ENCODE measurements around the gene TUBGCP2. TPM values are rescaled to one million over a fixed set of nuclear protein-coding genes. Genes with fewer than 3 reads are reported as not detected.
A peak's percentile ranks its signal among the peaks of the same experiment; 100 is the strongest.

The TUBGCP2 gene
- polyA plus RNA-seq, 3 donors, result 25.9 to 78.6 (median 39.3) TPM

GRCh38 chr10:133347710-133348517 is 39.2 kb upstream of the TUBGCP2 start:
- peak overlapping the region in 1 of 7 donors; percentile 41 for H3K27ac Mint-ChIP-seq
- Histone ChIP-seq H2AFZ (ENCODE audit: insufficient read depth, low read depth, low read length, poor library complexity, severe bottlenecking) (no peak overlapping the region), H3K36me3 (replicated peaks in 1 of 2; ENCODE audit: control insufficient read depth in 1 of 2, insufficient read depth in 2 of 2, low read length in 2 of 2) (no peaks in the 10 kb centered on the region), H3K9ac (ENCODE audit: insufficient read depth, low read length, poor library complexity, severe bottlenecking) (no peak overlapping the region), H4K20me1 (ENCODE audit: insufficient read depth, low read length) (no peaks in the 10 kb centered on the region), H3K4me3 (replicated peaks in 1 of 3; ENCODE audit: low read depth in 2 of 3, low read length in 3 of 3) (no peak overlapping the region), H3K79me2 (ENCODE audit: insufficient read depth, low read length) (no peaks in the 10 kb centered on the region), H3K4me1 (ENCODE audit: control insufficient read depth in 1 of 2, insufficient read depth in 2 of 2, low read length in 2 of 2) (no peaks in the 10 kb centered on the region), H3K27ac (ENCODE audit: low read depth in 1 of 2, low read length in 2 of 2) (no peak overlapping the region), H3K9me3 (replicated peaks in 1 of 2; ENCODE audit: control insufficient read depth in 1 of 2, insufficient read depth in 1 of 2, low read length in 2 of 2) (peaks cover 0 to 3% of the 10 kb centered on the region in 2 donors), H3K27me3 (ENCODE audit: control insufficient read depth in 2 of 2, insufficient read depth in 2 of 2, low read length in 2 of 2) (peaks cover 0 to 14% of the 10 kb centered on the region in 2 donors), H3K4me2 (replicated peaks; ENCODE audit: extremely low read depth, low read length, poor library complexity, severe bottlenecking) (no peak overlapping the region)
- H3K36me3 Mint-ChIP-seq, result no peaks in the 10 kb centered on the region
- TF ChIP-seq, protein P1, sequence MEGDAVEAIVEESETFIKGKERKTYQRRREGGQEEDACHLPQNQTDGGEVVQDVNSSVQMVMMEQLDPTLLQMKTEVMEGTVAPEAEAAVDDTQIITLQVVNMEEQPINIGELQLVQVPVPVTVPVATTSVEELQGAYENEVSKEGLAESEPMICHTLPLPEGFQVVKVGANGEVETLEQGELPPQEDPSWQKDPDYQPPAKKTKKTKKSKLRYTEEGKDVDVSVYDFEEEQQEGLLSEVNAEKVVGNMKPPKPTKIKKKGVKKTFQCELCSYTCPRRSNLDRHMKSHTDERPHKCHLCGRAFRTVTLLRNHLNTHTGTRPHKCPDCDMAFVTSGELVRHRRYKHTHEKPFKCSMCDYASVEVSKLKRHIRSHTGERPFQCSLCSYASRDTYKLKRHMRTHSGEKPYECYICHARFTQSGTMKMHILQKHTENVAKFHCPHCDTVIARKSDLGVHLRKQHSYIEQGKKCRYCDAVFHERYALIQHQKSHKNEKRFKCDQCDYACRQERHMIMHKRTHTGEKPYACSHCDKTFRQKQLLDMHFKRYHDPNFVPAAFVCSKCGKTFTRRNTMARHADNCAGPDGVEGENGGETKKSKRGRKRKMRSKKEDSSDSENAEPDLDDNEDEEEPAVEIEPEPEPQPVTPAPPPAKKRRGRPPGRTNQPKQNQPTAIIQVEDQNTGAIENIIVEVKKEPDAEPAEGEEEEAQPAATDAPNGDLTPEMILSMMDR (IDR thresholded peaks at IDR 0.05), result no peak
- no peak for DNase-seq
- no peak overlapping the region for H3K4me3 Mint-ChIP-seq
- peaks cover 0 to 5% (median 0%) of the 10 kb centered on the region in 7 donors for H3K9me3 Mint-ChIP-seq
- intact Hi-C loops (cut with micrococcal nuclease), result no loop called here
- WGBS (ENCODE audit: insufficient coverage), result 73% methylated on average over 11 of the region's 16 CpGs
- no peaks in the 10 kb centered on the region for H3K4me1 Mint-ChIP-seq
- H3K27me3 Mint-ChIP-seq (ENCODE audit: low read depth in 3 of 3), result peaks cover 16 to 49% (median 31%) of the 10 kb centered on the region in 3 donors

- H3K4me1 Mint-ChIP-seq, result no peaks in the 10 kb centered on the region
- Histone ChIP-seq H4K20me1 (ENCODE audit: insufficient read depth, low read length) (no peaks in the 10 kb centered on the region), H3K79me2 (ENCODE audit: insufficient read depth, low read length) (no peaks in the 10 kb centered on the region), H2AFZ (ENCODE audit: insufficient read depth, low read depth, low read length, poor library complexity, severe bottlenecking) (no peak overlapping the region), H3K4me2 (replicated peaks; ENCODE audit: extremely low read depth, low read length, poor library complexity, severe bottlenecking) (no peak overlapping the region), H3K4me1 (ENCODE audit: control insufficient read depth in 1 of 2, insufficient read depth in 2 of 2, low read length in 2 of 2) (no peaks in the 10 kb centered on the region), H3K36me3 (replicated peaks in 1 of 2; ENCODE audit: control insufficient read depth in 1 of 2, insufficient read depth in 2 of 2, low read length in 2 of 2) (no peaks in the 10 kb centered on the region), H3K4me3 (replicated peaks in 1 of 3; ENCODE audit: low read depth in 2 of 3, low read length in 3 of 3) (no peak overlapping the region), H3K9me3 (replicated peaks in 1 of 2; ENCODE audit: control insufficient read depth in 1 of 2, insufficient read depth in 1 of 2, low read length in 2 of 2) (peaks cover 0 to 3% of the 10 kb centered on the region in 2 donors), H3K27ac (ENCODE audit: low read depth in 1 of 2, low read length in 2 of 2) (no peak overlapping the region), H3K9ac (ENCODE audit: insufficient read depth, low read length, poor library complexity, severe bottlenecking) (no peak overlapping the region), H3K27me3 (ENCODE audit: control insufficient read depth in 2 of 2, insufficient read depth in 2 of 2, low read length in 2 of 2) (peaks cover 0 to 22% of the 10 kb centered on the region in 2 donors)
- no peaks in the 10 kb centered on the region for H3K36me3 Mint-ChIP-seq
- TF ChIP-seq, protein P1 (IDR thresholded peaks at IDR 0.05), result no peak
- peaks cover 25 to 53% (median 35%) of the 10 kb centered on the region in 3 donors for H3K27me3 Mint-ChIP-seq (ENCODE audit: low read depth in 3 of 3)
- 55% methylated on average over 8 of the region's 11 CpGs for WGBS (ENCODE audit: insufficient coverage)
- peaks cover 0 to 5% (median 0%) of the 10 kb centered on the region in 7 donors for H3K9me3 Mint-ChIP-seq
- no peak for DNase-seq
- no peak overlapping the region for H3K27ac Mint-ChIP-seq
- no peak overlapping the region for H3K4me3 Mint-ChIP-seq
- intact Hi-C loops (cut with micrococcal nuclease), result no loop called here
These were observed 37.7 kb upstream of the TUBGCP2 start for GRCh38 chr10:133346413-133346812.

All from CD14-positive monocyte (primary cell).